IPS-20b (cell line): ENCODE data around the gene YARS1.
A peak's percentile ranks its signal among the peaks of the same experiment; 100 is the strongest.

Source experiments
- H3K27ac ChIP-seq: one replicate; pipeline ENCODE4 v1.5.1; 2013; ENCODE audit warnings: low read length
- H3K27me3 ChIP-seq: 2 replicates; pipeline ENCODE4 v1.6.1; 2013; ENCODE audit warnings: mild to moderate bottlenecking, low read length, inconsistent platforms; ENCODE audit not compliant: insufficient read depth
- H3K36me3 ChIP-seq: 2 replicates; pipeline ENCODE4 v1.6.1; 2013; ENCODE audit warnings: low read depth, mild to moderate bottlenecking, inconsistent platforms, low read length, moderate library complexity; ENCODE audit not compliant: insufficient read depth
- H3K4me1 ChIP-seq: 2 replicates; pipeline ENCODE4 v1.6.1; 2013; ENCODE audit warnings: mild to moderate bottlenecking, control low read depth, inconsistent platforms, low read length, moderate library complexity; ENCODE audit not compliant: insufficient read depth
- H3K4me3 ChIP-seq: 2 replicates; pipeline ENCODE4 v1.5.1; 2013; ENCODE audit warnings: mild to moderate bottlenecking, low read length, inconsistent platforms
- H3K9ac ChIP-seq: 2 replicates; pipeline ENCODE4 v1.6.1; 2013; ENCODE audit warnings: low read depth, mild to moderate bottlenecking, inconsistent platforms, low read length, moderate library complexity
- H3K9me3 ChIP-seq: 2 replicates; pipeline ENCODE4 v1.6.1; 2013; ENCODE audit warnings: mild to moderate bottlenecking, low read depth, low read length, inconsistent platforms; ENCODE audit not compliant: insufficient read depth

Gene YARS1

DNA sequence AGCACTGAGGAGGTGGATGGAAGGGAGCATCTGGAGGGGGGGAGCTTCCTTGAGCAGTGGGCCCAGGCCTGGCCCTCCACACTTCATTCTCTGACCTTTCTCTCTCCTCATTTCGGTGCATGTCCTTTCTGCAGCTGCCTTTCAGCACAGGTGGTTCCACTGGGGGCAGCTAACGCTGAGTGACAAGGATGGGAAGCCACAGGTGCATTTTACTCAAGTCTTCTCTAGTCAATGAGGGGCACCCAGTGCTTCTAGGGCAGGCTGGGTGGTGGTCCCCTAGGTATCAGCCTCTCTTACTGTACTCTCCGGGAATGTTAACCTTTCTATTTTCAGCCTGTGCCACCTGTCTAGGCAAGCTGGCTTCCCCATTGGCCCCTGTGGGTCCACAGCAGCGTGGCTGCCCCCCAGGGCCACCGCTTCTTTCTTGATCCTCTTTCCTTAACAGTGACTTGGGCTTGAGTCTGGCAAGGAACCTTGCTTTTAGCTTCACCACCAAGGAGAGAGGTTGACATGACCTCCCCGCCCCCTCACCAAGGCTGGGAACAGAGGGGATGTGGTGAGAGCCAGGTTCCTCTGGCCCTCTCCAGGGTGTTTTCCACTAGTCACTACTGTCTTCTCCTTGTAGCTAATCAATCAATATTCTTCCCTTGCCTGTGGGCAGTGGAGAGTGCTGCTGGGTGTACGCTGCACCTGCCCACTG lies 43.2 kb downstream of the YARS1 start:
- Histone ChIP-seq H3K4me3 (no peak overlapping the region), H3K36me3 (peaks cover 67% of the 10 kb centered on the region), H3K4me1 (no peaks in the 10 kb centered on the region), H3K27ac (no peak overlapping the region), H3K9ac (no peak overlapping the region), H3K27me3 (no peaks in the 10 kb centered on the region), H3K9me3 (no peaks in the 10 kb centered on the region)

DNA sequence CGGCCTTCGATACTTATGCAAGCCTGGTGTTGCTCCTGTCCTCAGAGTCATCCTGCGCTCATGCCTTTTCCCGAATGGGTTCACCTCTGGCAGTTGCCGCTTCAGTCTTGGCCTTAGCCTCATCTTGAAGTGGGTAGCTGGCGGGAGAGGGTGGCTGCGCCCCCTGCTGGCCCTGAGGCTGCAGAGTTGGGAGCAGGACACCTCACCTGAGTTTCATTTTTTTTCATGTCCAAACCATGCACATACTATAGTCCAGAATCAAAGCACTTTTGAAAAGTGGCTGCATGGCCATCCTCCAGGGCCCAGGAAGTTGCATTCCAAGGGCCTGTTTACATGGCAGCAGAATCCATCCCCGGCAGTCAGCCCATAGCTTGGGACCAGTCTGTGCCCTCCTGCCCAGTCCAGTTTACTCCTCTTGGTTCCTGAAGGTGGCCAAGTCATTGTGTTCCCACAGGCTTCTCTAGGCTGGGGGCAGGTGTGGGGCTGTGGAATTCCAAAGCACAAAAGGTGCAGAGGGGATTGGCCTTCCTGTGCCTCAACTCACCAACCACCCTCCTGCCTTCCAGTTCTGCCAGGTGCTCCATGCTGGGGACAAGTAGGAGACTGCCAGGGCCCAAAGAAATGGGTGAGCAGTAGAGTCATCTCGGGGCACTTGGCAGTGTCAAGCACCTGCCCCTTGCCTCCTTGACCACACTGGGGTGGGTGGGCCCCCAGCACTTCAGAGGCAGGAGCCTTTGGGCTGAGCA lies 44.0 kb downstream of the YARS1 start:
- Histone ChIP-seq H3K4me3 (no peak overlapping the region), H3K36me3 (peaks cover 68% of the 10 kb centered on the region), H3K9ac (no peak overlapping the region), H3K27me3 (no peaks in the 10 kb centered on the region), H3K27ac (no peak overlapping the region), H3K4me1 (no peaks in the 10 kb centered on the region), H3K9me3 (no peaks in the 10 kb centered on the region)

DNA sequence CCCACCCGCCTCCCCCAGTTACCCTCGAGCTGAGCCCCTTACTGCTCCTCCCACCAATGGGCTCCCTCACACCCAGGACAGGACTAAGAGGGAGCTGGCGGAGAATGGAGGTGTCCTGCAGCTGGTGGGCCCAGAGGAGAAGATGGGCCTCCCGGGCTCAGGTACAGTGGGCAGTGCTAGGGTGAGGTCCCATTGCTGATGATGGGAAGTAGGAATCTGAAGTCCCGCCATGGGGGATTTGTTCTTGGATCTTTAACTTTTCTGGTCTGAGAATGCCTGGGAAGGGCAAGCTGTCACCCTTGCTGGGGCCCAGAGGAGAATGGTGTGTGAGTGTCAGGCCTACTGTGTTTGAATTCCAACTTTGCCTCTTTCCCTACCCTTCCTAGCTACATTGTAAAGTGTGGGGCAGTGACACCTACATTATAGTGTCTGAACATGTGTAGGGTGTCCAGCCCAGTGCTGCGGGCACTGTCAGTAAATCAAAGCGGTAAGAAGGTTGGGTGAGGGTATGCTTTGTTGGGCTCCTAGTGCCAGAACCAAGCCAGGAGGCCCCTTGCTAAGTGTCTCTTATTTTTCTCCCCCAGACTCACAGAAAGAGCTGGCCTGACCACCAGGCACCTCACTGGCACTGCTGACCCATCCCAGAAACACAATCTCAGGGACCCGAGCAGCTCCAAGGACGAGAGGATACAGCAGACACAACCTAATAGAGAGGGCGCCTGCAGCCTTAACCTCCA lies 44.7 kb downstream of the YARS1 start:
- no peak overlapping the region for H3K4me3 ChIP-seq
- H3K9me3 ChIP-seq = no peaks in the 10 kb centered on the region
- H3K36me3 ChIP-seq = peaks cover 68% of the 10 kb centered on the region
- H3K4me1 ChIP-seq = peaks cover 4% of the 10 kb centered on the region; the same call in 1 of the 2 replicates
- no peak overlapping the region for H3K27ac ChIP-seq
- H3K9ac ChIP-seq = no peak overlapping the region
- no peaks in the 10 kb centered on the region for H3K27me3 ChIP-seq

DNA sequence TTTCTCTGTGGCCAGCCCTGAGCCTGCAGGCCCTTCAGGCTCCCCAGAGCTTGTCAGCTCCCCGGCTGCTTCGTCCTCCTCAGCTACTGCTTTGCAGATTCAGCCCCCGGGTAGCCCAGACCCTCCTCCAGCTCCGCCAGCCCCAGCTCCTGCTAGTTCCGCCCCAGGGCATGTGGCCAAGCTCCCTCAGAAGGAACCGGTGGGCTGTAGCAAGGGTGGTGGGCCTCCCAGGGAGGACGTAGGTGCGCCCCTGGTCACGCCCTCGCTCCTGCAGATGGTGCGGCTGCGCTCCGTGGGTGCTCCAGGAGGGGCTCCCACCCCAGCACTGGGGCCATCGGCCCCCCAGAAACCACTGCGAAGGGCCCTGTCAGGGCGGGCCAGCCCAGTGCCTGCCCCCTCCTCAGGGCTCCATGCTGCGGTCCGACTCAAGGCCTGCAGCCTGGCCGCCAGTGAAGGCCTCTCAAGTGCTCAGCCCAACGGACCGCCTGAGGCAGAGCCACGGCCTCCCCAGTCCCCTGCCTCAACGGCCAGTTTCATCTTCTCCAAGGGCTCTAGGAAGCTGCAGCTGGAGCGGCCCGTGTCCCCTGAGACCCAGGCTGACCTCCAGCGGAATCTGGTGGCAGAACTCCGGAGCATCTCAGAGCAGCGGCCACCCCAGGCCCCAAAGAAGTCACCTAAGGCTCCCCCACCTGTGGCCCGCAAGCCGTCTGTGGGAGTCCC lies 45.4 kb downstream of the YARS1 start:
- Histone ChIP-seq H3K36me3 (peaks cover 68% of the 10 kb centered on the region), H3K9me3 (no peaks in the 10 kb centered on the region), H3K9ac (no peak overlapping the region), H3K4me1 (peaks cover 9% of the 10 kb centered on the region), H3K27me3 (no peaks in the 10 kb centered on the region), H3K4me3 (no peak overlapping the region), H3K27ac (no peak overlapping the region)

DNA sequence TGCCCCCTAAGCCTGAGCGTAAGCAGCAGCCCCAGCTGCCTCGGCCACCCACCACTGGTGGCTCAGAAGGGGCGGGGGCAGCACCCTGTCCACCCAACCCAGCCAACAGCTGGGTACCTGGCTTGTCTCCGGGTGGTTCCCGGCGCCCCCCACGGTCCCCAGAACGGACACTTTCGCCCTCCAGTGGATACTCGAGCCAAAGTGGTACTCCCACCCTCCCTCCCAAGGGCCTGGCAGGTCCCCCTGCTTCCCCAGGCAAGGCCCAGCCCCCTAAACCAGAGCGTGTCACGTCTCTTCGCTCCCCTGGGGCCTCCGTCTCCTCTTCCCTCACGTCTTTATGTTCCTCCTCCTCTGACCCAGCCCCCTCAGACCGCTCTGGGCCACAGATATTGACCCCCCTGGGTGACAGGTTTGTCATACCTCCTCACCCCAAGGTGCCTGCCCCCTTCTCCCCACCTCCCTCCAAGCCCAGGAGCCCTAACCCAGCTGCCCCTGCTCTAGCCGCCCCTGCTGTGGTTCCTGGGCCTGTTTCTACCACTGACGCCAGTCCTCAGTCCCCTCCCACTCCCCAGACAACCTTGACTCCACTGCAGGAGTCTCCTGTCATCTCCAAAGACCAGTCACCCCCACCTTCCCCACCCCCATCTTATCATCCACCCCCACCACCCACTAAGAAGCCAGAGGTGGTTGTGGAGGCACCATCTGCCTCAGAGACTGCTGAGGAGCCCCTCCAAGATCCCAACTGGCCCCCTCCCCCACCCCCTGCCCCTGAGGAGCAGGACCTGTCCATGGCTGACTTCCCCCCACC lies 46.2 kb downstream of the YARS1 start:
- Histone ChIP-seq H3K4me3 (no peak overlapping the region), H3K27me3 (no peaks in the 10 kb centered on the region), H3K9ac (no peak overlapping the region), H3K4me1 (peaks cover 14% of the 10 kb centered on the region), H3K36me3 (peaks cover 61% of the 10 kb centered on the region), H3K9me3 (no peaks in the 10 kb centered on the region), H3K27ac (no peak overlapping the region)

DNA sequence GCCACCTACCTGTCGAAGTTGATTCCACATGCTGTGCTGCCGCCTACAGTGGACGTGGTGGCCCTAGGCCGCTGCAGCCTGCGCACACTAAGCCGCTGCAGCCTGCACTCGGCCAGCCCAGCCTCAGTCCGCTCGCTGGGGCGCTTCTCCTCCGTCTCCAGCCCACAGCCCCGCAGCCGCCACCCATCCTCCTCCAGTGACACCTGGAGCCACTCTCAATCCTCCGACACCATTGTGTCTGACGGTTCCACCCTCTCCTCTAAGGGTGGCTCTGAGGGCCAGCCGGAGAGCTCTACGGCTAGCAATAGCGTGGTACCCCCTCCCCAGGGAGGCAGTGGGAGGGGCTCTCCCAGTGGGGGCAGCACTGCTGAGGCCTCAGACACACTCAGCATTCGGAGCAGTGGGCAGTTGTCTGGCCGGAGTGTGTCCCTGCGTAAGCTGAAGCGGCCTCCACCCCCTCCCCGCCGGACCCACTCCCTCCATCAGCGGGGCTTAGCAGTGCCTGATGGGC lies 46.9 kb downstream of the YARS1 start:
- no peaks in the 10 kb centered on the region for H3K9me3 ChIP-seq

DNA sequence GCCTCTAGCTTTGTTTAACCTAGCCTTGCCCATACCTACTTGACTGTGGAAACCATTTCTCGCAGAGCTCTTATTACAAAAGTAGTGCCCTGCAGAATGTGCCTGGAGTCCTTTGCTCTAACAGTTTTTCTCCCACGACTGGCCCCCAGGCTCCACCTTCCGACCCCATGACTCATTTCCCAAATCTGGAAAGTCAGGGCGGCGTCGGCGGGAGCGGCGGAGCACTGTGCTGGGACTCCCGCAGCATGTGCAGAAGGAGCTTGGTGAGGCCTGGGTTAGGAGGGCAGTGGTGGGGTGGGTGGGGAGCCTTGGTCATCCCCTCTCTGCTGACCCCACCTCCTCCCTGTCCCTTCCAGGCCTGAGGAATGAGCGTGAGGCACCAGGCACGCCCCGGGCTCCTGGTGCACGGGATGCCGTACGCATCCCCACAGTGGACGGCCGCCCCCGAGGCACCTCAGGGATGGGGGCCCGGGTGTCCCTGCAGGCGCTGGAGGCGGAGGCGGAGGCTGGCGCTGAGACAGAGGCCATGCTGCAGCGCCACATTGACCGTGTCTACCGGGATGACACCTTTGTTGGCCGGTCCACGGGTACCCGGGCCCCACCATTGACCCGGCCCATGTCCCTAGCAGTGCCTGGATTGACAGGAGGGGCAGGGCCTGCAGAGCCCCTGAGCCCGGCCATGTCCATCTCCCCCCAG lies 47.5 kb downstream of the YARS1 start:
- H3K27ac ChIP-seq = no peak overlapping the region

More for the DNA sequence above, 46.9 kb downstream of the YARS1 start:
- H3K36me3 ChIP-seq = peaks cover 54% of the 10 kb centered on the region
- no peak overlapping the region for H3K4me3 ChIP-seq
- no peak overlapping the region for H3K9ac ChIP-seq
- peaks cover 17% of the 10 kb centered on the region for H3K4me1 ChIP-seq
- H3K27me3 ChIP-seq = no peaks in the 10 kb centered on the region
- no peak overlapping the region for H3K27ac ChIP-seq

DNA sequence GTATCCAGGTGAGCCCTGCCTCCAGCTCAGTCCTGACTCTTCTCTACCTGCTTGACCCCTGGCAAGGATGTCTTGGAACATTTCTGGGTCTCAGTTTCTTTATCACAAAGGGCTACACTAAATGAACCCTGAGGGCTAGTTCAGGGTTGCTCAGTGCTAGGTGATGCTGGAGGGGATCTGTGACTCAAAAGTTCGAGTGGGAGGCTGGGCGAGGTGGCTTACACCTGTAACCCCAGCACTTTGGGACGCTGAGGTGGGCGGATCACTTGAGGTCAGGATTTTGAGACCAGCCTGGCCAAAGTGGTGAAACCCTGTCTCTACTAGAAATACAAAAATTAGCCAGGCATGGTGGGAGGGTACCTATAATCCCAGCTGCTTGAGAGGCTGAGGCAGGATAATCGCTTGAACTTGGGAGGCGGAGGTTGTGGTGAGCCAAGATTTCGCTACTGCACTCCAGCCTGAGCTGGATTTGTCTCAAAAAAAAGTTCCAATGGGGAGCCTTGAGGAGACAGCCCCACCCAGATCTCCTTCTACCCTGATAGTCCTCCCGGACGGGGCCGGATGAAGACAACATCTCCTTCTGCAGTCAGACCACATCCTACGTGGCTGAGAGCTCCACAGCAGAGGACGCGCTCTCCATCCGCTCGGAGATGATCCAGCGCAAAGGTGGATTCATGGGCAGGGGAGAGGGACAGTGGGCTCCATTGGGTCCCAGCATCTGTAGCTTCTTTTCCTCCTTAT lies 48.9 kb downstream of the YARS1 start:
- H3K27me3 ChIP-seq = no peaks in the 10 kb centered on the region
- peaks cover 25% of the 10 kb centered on the region for H3K4me1 ChIP-seq
- no peak overlapping the region for H3K4me3 ChIP-seq
- H3K27ac ChIP-seq = no peak overlapping the region
- no peaks in the 10 kb centered on the region for H3K9me3 ChIP-seq
- no peak overlapping the region for H3K9ac ChIP-seq
- peaks cover 39% of the 10 kb centered on the region for H3K36me3 ChIP-seq

More for the DNA sequence above, 47.5 kb downstream of the YARS1 start:
- no peak overlapping the region for H3K9ac ChIP-seq
- H3K4me3 ChIP-seq = no peak overlapping the region
- no peaks in the 10 kb centered on the region for H3K27me3 ChIP-seq
- no peaks in the 10 kb centered on the region for H3K9me3 ChIP-seq
- peaks cover 48% of the 10 kb centered on the region for H3K36me3 ChIP-seq
- H3K4me1 ChIP-seq = peaks cover 23% of the 10 kb centered on the region

DNA sequence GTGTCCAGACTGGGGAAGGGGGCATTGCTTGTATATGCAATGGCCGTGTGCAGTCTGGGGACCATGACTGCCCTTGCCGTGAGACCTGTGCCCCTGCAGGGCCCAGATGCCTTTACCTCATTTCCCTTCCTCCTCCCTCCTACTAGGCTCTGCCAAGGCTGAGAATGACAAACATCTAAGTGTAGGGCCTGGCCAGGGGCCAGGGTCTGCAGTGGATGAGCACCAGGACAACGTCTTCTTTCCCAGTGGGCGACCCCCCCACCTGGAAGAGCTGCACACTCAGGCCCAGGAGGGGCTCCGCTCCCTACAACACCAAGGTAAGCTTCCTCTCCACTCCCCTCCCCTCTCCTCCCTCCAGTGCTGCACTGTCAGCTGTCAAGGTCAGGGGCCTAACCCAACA lies 49.5 kb downstream of the YARS1 start:
- no peaks in the 10 kb centered on the region for H3K9me3 ChIP-seq

DNA sequence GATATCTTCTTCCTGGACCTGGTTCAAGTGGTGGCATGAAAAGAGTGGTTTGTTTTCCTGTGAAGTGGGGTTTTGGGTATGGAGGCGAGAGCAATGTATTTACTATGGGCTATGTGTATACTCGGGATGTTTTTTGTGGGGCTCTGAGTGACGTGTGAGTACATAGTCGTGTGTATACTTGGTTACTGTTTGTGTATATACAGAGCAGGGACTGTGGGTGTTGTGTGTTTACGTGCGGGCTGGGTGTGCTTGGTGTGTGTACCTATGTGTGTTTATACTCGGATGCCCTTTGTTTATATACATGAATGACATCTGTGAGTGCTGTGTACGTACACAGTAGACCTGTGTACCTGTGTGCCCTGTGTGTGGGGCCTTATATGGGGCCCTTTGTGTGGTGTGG lies 50.0 kb downstream of the YARS1 start:
- H3K36me3 ChIP-seq = peaks cover 37% of the 10 kb centered on the region
- peak overlapping the region; percentile 96 for H3K27ac ChIP-seq
- H3K4me1 ChIP-seq = peaks cover 25% of the 10 kb centered on the region
- no peaks in the 10 kb centered on the region for H3K27me3 ChIP-seq
- H3K9me3 ChIP-seq = no peaks in the 10 kb centered on the region
- peak overlapping the region; percentile 88; the same call in 1 of the 2 replicates for H3K9ac ChIP-seq
- peak overlapping the region; percentile 67 for H3K4me3 ChIP-seq

More for the DNA sequence above, 49.5 kb downstream of the YARS1 start:
- no peak overlapping the region for H3K4me3 ChIP-seq
- H3K36me3 ChIP-seq = peaks cover 37% of the 10 kb centered on the region
- H3K27me3 ChIP-seq = no peaks in the 10 kb centered on the region
- H3K27ac ChIP-seq = peak overlapping the region; percentile 96
- H3K4me1 ChIP-seq = peaks cover 25% of the 10 kb centered on the region
- peak overlapping the region; percentile 88; the same call in 1 of the 2 replicates for H3K9ac ChIP-seq
